ENCODE data around the gene RIPOR1. TPM values are rescaled to one million over a fixed set of nuclear protein-coding genes. Genes with fewer than 3 reads are reported as not detected.
A peak's percentile ranks its signal among the peaks of the same experiment; 100 is the strongest.
"Not testable (repeated sequence)": the region's sequence is repeated elsewhere in the genome, so short reads cannot be mapped to it uniquely, and the experiment has no call there.

Gene RIPOR1
- total RNA-seq, 1 donor from 2014 or later = 13.7 TPM

DNA sequence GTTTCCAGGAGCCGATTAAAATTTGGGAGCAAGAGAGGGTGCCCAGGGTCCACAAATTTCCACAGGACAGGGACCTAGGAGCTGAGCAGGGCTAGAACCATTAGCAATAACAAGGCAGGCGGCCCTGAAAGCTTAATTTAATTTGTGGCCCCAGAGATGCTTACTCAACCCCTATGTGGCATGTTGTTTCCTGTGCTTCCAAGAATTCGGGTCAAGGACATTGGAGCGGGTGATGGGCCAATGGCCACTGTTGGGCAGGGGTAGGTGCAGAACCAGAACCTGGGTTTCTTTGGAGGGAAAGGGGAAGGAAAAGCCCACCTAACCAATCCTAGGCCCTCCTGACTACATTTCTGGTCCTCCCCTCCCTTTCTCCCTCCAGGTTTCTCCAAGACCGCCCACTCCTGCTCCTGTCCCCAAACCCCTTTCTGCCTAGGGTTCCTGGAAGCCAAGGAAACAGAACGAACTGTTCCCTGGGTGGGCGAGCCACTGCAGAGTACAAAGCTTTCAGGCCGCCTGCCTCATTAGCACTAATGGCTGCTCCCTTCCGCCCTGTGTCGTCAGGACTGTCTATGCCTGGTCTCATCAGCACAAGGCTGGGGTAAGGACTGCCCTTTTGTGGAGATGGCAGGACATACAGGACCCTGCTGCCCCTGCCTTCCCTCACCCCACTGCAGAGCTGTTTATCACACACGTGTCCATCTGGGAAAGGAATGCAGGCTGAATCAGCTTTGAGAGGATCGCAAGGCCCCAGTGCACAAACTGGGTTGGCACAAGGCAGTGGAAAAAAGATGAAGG, 44.7 kb upstream of the RIPOR1 start:
- no peak overlapping the region for H3K4me3 ChIP-seq (ENCODE audit: low read depth, low read length)
- no peak for FAIRE-seq
- H3K36me3 ChIP-seq (ENCODE audit: control insufficient read depth, insufficient read depth, low read length) = no peaks in the 10 kb centered on the region
- no peaks in the 10 kb centered on the region for H3K27me3 ChIP-seq (ENCODE audit: control insufficient read depth, insufficient read depth, low read length)
- no peak for DNase-seq (ENCODE audit: low read depth)
- TF ChIP-seq, protein P1, sequence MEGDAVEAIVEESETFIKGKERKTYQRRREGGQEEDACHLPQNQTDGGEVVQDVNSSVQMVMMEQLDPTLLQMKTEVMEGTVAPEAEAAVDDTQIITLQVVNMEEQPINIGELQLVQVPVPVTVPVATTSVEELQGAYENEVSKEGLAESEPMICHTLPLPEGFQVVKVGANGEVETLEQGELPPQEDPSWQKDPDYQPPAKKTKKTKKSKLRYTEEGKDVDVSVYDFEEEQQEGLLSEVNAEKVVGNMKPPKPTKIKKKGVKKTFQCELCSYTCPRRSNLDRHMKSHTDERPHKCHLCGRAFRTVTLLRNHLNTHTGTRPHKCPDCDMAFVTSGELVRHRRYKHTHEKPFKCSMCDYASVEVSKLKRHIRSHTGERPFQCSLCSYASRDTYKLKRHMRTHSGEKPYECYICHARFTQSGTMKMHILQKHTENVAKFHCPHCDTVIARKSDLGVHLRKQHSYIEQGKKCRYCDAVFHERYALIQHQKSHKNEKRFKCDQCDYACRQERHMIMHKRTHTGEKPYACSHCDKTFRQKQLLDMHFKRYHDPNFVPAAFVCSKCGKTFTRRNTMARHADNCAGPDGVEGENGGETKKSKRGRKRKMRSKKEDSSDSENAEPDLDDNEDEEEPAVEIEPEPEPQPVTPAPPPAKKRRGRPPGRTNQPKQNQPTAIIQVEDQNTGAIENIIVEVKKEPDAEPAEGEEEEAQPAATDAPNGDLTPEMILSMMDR (IDR thresholded peaks at IDR 0.05; ENCODE audit: insufficient read depth, low read length, severe bottlenecking) = no peak

DNA sequence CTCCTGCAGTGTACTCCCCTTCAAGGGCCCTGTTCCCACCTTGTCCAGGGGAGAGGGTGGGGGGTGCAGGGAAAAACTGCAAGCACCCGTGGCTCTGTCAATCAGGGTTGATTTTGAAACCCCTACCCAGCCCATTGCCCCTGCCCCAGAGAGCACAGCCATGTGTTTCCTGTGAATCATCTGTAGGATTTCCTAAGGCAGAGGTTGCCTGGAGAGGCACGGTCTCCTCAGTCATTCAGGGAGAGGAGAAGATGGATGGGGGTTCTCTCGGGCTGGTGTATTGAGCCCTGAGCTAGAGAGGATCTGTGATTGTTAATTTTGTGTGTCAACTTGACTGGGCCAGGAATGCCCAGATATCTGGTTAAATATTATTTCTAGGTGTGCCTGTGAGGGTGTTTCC, 41.8 kb upstream of the RIPOR1 start:
- TF ChIP-seq, protein P1 (IDR thresholded peaks at IDR 0.05; ENCODE audit: insufficient read depth, low read length, severe bottlenecking) = no peak
- no peak overlapping the region for H3K4me3 ChIP-seq (ENCODE audit: low read depth, low read length)
- H3K36me3 ChIP-seq (ENCODE audit: control insufficient read depth, insufficient read depth, low read length) = no peaks in the 10 kb centered on the region
- DNase-seq (ENCODE audit: low read depth) (no peak), FAIRE-seq (no peak)
- no peaks in the 10 kb centered on the region for H3K27me3 ChIP-seq (ENCODE audit: control insufficient read depth, insufficient read depth, low read length)

DNA sequence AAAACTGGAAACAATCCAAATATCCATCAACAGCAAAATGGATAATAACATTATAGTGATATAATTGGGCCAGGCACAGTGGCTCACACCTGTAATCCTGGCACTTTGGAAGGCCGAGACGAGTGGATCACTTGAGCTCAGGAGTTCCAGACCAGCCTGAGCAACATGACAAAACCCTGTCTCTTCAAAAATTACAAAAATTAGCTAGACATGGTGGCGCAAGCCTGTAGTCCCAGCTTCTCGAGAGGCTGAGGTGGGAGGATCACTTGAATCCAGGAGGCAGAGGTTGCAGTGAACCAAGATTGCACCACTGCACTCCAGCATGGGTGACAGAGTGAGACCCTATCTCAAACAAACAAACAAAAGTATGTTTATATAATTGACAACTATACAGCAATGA, 41.1 kb upstream of the RIPOR1 start:
- H3K36me3 ChIP-seq (ENCODE audit: control insufficient read depth, insufficient read depth, low read length); DNase-seq (ENCODE audit: low read depth); FAIRE-seq; H3K27me3 ChIP-seq (ENCODE audit: control insufficient read depth, insufficient read depth, low read length); H3K4me3 ChIP-seq (ENCODE audit: low read depth, low read length): not testable (repeated sequence)

DNA sequence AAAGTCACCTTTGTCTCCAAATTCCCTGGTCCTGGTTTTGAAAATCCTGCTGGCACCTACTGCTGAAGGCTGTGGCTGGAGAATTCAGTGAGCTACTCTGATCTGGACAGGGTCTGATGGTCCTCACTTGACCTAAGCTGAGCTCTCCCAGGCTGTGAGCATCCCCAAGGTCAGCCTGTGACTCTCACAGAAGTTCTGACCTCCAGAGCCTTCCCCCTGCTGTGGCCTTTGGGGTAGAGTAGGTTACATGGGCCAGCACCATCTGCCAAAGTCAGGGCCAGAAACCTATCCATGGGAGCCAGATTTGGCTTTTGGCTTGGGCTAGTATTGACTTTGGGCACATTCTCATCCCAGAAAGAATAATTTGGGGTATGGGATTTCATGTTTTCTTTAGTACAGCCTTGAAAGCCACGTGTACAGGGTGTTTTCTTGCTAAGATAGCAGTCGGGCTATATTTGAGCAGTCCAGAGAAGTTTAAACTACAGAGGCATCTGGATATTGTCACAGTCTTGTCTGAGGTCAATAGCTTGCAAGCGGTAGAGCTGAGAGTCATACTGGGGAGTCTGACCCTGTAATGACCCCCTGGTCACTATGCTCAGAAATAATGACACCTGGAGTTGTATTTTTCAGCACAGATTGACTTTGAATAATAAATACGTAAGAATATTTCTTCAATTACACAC, 39.1 kb upstream of the RIPOR1 start:
- H3K27me3 ChIP-seq (ENCODE audit: control insufficient read depth, insufficient read depth, low read length) = no peaks in the 10 kb centered on the region
- FAIRE-seq (no peak), DNase-seq (ENCODE audit: low read depth) (no peak)
- TF ChIP-seq, protein P1 (IDR thresholded peaks at IDR 0.05; ENCODE audit: insufficient read depth, low read length, severe bottlenecking) = no peak
- no peak overlapping the region for H3K4me3 ChIP-seq (ENCODE audit: low read depth, low read length)
- H3K36me3 ChIP-seq (ENCODE audit: control insufficient read depth, insufficient read depth, low read length) = no peaks in the 10 kb centered on the region

DNA sequence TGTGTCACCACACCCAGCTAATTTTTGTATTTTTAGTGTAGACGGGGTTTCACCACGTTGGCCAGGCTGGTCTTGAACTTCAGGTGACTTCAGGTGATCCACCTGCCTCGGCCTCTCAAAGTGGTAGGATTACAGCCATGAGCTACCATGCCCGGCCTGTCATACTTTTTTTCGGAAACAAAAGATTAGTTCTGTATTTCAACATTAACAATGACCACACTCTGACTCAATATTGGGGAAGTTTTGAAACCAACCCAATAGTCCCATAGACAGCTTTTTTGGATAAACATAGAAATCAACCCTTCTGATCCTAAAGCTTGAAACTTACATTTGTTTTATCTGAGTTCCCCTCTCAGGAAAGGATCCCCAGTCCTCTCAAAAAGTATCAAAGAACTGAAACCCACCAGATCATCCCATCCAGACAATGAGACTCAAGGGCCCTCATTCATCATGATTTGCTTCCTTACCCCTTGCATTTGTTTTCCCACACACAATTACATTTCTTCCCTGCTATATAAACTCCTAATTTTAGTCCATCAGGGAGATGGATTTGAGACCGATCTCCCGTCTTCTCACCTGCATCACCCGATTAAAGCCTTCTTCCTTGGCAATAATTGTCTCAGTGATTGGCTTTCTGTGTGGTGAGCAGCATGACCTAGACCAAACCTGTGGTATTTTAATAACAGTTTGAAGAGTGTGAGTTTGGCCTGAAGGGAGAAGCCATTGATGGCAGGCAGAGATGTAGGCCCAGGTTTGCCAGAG, 38.1 kb upstream of the RIPOR1 start:
- FAIRE-seq (no peak), DNase-seq (ENCODE audit: low read depth) (peak; percentile 70)
- H3K27me3 ChIP-seq (ENCODE audit: control insufficient read depth, insufficient read depth, low read length) = no peaks in the 10 kb centered on the region
- no peak overlapping the region for H3K4me3 ChIP-seq (ENCODE audit: low read depth, low read length)
- no peaks in the 10 kb centered on the region for H3K36me3 ChIP-seq (ENCODE audit: control insufficient read depth, insufficient read depth, low read length)
- TF ChIP-seq, protein P1 (IDR thresholded peaks at IDR 0.05; ENCODE audit: insufficient read depth, low read length, severe bottlenecking) = no peak

DNA sequence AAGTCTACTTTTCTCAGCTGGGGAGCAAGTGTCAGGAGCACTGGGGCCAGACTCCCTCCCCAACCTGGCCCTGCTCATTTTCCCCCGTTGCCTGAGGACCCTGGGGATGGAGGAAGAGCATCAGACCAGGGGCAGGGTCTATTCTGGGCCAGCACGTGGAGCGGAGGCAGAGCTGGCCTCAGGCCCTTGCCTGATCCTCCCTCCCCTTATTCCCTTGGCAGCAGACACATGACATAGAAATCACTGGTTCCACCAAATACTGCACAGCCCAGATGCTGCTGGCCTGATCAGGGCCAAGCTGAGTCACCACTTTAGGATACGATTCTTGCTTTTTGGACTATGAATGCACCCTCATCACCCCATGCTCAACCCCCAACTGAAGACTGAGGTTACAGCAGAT, 29.5 kb upstream of the RIPOR1 start:
- no peak for DNase-seq (ENCODE audit: low read depth)

More for the DNA sequence above, 29.5 kb upstream of the RIPOR1 start:
- no peak overlapping the region for H3K4me3 ChIP-seq (ENCODE audit: low read depth, low read length)
- TF ChIP-seq, protein P1 (IDR thresholded peaks at IDR 0.05; ENCODE audit: insufficient read depth, low read length, severe bottlenecking) = no peak
- no peak for FAIRE-seq
- H3K36me3 ChIP-seq (ENCODE audit: control insufficient read depth, insufficient read depth, low read length) = no peaks in the 10 kb centered on the region
- no peaks in the 10 kb centered on the region for H3K27me3 ChIP-seq (ENCODE audit: control insufficient read depth, insufficient read depth, low read length)
